BLaER1 treated with 17β-estradiol and CSF1 and Interleukin-3, amounts not matched to agents 10 nM and 100 nM (cell line): ENCODE data around the gene CELF2.

ENCODE experiments used
- H3K27ac ChIP-seq, 11 experiments: shearing (Covaris generic); formaldehyde crosslinking; 2 replicates each; pipeline ENCODE4 v1.8.1; 2022
- H3K27me3 ChIP-seq, 11 experiments: shearing (Covaris generic); formaldehyde crosslinking; 2 replicates each; pipeline ENCODE4 v1.8.1; 2022
- H3K36me3 ChIP-seq, 11 experiments: shearing (Covaris generic); formaldehyde crosslinking; 2 replicates each; pipeline ENCODE4 v1.8.1; 2022
- H3K4me1 ChIP-seq, 10 experiments: shearing (Covaris generic); formaldehyde crosslinking; 2 replicates each; pipeline ENCODE4 v1.8.1; 2022
- H3K4me2 ChIP-seq, 11 experiments: shearing (Covaris generic); formaldehyde crosslinking; 2 replicates each; pipeline ENCODE4 v1.8.1; 2022
- H3K4me3 ChIP-seq, 10 experiments: shearing (Covaris generic); formaldehyde crosslinking; 2 replicates each; pipeline ENCODE4 v1.8.1; 2022
- H3K9ac ChIP-seq, 11 experiments: shearing (Covaris generic); formaldehyde crosslinking; 2 replicates each; pipeline ENCODE4 v1.8.1; 2022
- H3K9me3 ChIP-seq, 11 experiments: shearing (Covaris generic); formaldehyde crosslinking; replicated peaks in 1 of 11; 2 replicates each; pipeline ENCODE4 v1.8.1; 2022
- H4K20me1 ChIP-seq, 11 experiments: shearing (Covaris generic); formaldehyde crosslinking; 2 replicates each; pipeline ENCODE4 v1.8.1; 2022
- Cebpa-rat ChIP-seq, 11 experiments: shearing (Covaris generic); IDR thresholded peaks; 2 replicates each; pipeline ENCODE4 v1.8.1; 2022

Gene CELF2

DNA sequence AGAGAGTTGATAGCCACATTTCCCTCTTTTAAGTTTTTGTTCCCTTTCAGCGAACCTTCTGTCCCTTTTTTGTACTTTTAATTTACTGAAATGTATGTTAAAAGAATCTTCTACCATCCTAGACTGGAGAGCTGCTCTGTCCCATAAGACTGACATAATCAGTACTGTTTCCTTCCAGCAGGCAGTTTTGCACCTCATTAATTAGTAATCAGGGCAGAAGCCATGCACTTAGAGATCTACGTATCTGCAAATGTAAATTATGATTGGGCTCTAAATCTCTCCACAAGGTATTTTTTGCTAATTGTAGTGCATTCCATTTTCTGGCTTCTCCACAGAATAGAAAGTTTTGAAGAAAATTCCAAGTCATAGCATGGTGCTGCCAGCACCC lies 232.1 kb downstream of the CELF2 start:
- no peaks in the 10 kb centered on the region for H3K27me3 ChIP-seq
- H3K9me3 ChIP-seq: no peaks in the 10 kb centered on the region
- H3K27ac ChIP-seq: peak overlapping the region in 3 of 11 experiments; percentile 5 to 37 (median 16); a peak in 3 of 22 replicates
- peaks cover 61 to 100% (median 100%) of the 10 kb centered on the region in 11 experiments for H4K20me1 ChIP-seq
- peak overlapping the region; percentile 53 to 97 (median 90) for H3K4me2 ChIP-seq
- no peak overlapping the region for H3K4me3 ChIP-seq
- peak overlapping the region in 4 of 11 experiments; percentile 15 to 45 (median 38); a peak in 5 of 22 replicates for H3K9ac ChIP-seq
- no peak for TF ChIP-seq Cebpa-rat (IDR thresholded peaks at IDR 0.05)
- peaks cover 58 to 96% (median 83%) of the 10 kb centered on the region in 11 experiments; a peak in 21 of 22 replicates for H3K36me3 ChIP-seq
- peaks cover 97 to 100% (median 100%) of the 10 kb centered on the region in 10 experiments for H3K4me1 ChIP-seq

GRCh38 chr10:11250304-11250703 lies 232.6 kb downstream of the CELF2 start:
- Histone ChIP-seq H3K9ac (peak overlapping the region in 4 of 11 experiments; percentile 15 to 45 (median 33); a peak in 4 of 22 replicates), H3K4me1 (peaks cover 97 to 100% (median 100%) of the 10 kb centered on the region in 10 experiments), H3K4me3 (no peak overlapping the region), H3K27me3 (no peaks in the 10 kb centered on the region), H3K9me3 (no peaks in the 10 kb centered on the region), H4K20me1 (peaks cover 61 to 100% (median 100%) of the 10 kb centered on the region in 11 experiments), H3K4me2 (peak overlapping the region; percentile 53 to 97 (median 90); a peak in 21 of 22 replicates), H3K27ac (peak overlapping the region in 3 of 11 experiments; percentile 1 to 16 (median 5); a peak in 5 of 22 replicates), H3K36me3 (peaks cover 63 to 100% (median 88%) of the 10 kb centered on the region in 11 experiments; a peak in 21 of 22 replicates)
- no peak for TF ChIP-seq Cebpa-rat (IDR thresholded peaks at IDR 0.05)

GRCh38 chr10:11252887-11253286 lies 235.2 kb downstream of the CELF2 start:
- Histone ChIP-seq H3K4me2 (peak overlapping the region; percentile 54 to 97 (median 89)), H3K4me1 (peaks cover 97 to 100% (median 100%) of the 10 kb centered on the region in 10 experiments), H3K27me3 (no peaks in the 10 kb centered on the region), H3K9me3 (no peaks in the 10 kb centered on the region), H3K4me3 (peak overlapping the region in 2 of 10 experiments; percentile 1 to 6; a peak in 2 of 20 replicates), H3K27ac (peak overlapping the region in 7 of 11 experiments; percentile 0 to 60 (median 27); a peak in 9 of 22 replicates), H3K9ac (peak overlapping the region in 5 of 11 experiments; percentile 7 to 62 (median 13); a peak in 8 of 22 replicates), H3K36me3 (peaks cover 67 to 100% (median 90%) of the 10 kb centered on the region in 11 experiments), H4K20me1 (peaks cover 55 to 100% (median 100%) of the 10 kb centered on the region in 11 experiments)
- TF ChIP-seq Cebpa-rat (IDR thresholded peaks at IDR 0.05): no peak

- H3K9ac ChIP-seq: peak overlapping the region in 4 of 11 experiments; percentile 7 to 62 (median 26); a peak in 7 of 22 replicates
- H3K4me1 ChIP-seq: peaks cover 97 to 100% (median 100%) of the 10 kb centered on the region in 10 experiments
- H3K4me3 ChIP-seq: peak overlapping the region in 1 of 10 experiments; percentile 1; a peak in 1 of 20 replicates
- peak overlapping the region in 7 of 11 experiments; percentile 0 to 60 (median 27); a peak in 8 of 22 replicates for H3K27ac ChIP-seq
- peak overlapping the region; percentile 54 to 97 (median 89) for H3K4me2 ChIP-seq
- no peak for TF ChIP-seq Cebpa-rat (IDR thresholded peaks at IDR 0.05)
- no peaks in the 10 kb centered on the region for H3K9me3 ChIP-seq
- H4K20me1 ChIP-seq: peaks cover 51 to 100% (median 100%) of the 10 kb centered on the region in 11 experiments
- peaks cover 67 to 100% (median 90%) of the 10 kb centered on the region in 11 experiments for H3K36me3 ChIP-seq
- H3K27me3 ChIP-seq: no peaks in the 10 kb centered on the region
These were observed 235.8 kb downstream of the CELF2 start for GRCh38 chr10:11253385-11254002.

DNA sequence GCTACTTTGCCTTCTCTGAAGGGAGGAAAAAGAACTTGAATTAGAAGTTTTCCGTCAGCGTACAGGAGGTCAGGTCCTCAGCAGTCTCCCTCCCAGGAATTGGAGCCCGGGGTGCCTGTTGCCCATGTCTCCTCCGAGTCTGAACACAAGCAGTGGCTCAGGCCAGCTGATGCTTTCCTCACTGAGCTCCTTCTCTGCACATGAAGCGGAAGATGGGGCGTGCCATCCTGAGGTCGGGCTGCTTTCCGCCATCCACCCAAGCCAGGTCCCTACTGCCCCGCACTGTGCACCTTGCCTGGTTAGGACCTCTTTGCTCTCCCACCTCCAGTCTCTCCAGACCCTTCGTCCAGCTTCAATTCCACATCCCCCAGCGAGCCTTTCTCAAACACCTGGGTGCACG lies 237.5 kb downstream of the CELF2 start:
- Histone ChIP-seq H3K4me2 (peak overlapping the region; percentile 73 to 97 (median 89)), H3K4me1 (peaks cover 90 to 98% (median 94%) of the 10 kb centered on the region in 10 experiments), H3K27me3 (no peaks in the 10 kb centered on the region), H4K20me1 (peaks cover 39 to 100% (median 100%) of the 10 kb centered on the region in 11 experiments), H3K4me3 (no peak overlapping the region), H3K36me3 (peaks cover 68 to 100% (median 90%) of the 10 kb centered on the region in 11 experiments), H3K9ac (peak overlapping the region in 4 of 11 experiments; percentile 9 to 31 (median 25); a peak in 3 of 22 replicates), H3K27ac (peak overlapping the region in 8 of 11 experiments; percentile 42 to 62 (median 58); a peak in 10 of 22 replicates), H3K9me3 (no peaks in the 10 kb centered on the region)
- no peak for TF ChIP-seq Cebpa-rat (IDR thresholded peaks at IDR 0.05)

GRCh38 chr10:11255796-11256444 lies 238.2 kb downstream of the CELF2 start:
- Histone ChIP-seq H3K4me2 (peak overlapping the region; percentile 73 to 97 (median 89)), H3K9me3 (no peaks in the 10 kb centered on the region), H3K27ac (peak overlapping the region in 10 of 11 experiments; percentile 12 to 62 (median 50); a peak in 17 of 22 replicates), H3K9ac (peak overlapping the region in 6 of 11 experiments; percentile 6 to 31 (median 20); a peak in 8 of 22 replicates), H3K4me1 (peaks cover 83 to 93% (median 87%) of the 10 kb centered on the region in 10 experiments), H3K27me3 (no peaks in the 10 kb centered on the region), H3K36me3 (peaks cover 68 to 100% (median 90%) of the 10 kb centered on the region in 11 experiments), H3K4me3 (no peak overlapping the region), H4K20me1 (peaks cover 39 to 100% (median 100%) of the 10 kb centered on the region in 11 experiments)
- TF ChIP-seq Cebpa-rat (IDR thresholded peaks at IDR 0.05): no peak

- TF ChIP-seq Cebpa-rat (IDR thresholded peaks at IDR 0.05): no peak
- Histone ChIP-seq H3K4me3 (no peak overlapping the region), H3K27ac (peak overlapping the region in 6 of 11 experiments; percentile 17 to 62 (median 47); a peak in 10 of 22 replicates), H3K36me3 (peaks cover 68 to 100% (median 90%) of the 10 kb centered on the region in 11 experiments), H3K9me3 (no peaks in the 10 kb centered on the region), H3K4me1 (peaks cover 73 to 85% (median 77%) of the 10 kb centered on the region in 10 experiments), H3K4me2 (peak overlapping the region; percentile 68 to 97 (median 87)), H3K27me3 (no peaks in the 10 kb centered on the region), H4K20me1 (peaks cover 31 to 100% (median 100%) of the 10 kb centered on the region in 11 experiments), H3K9ac (peak overlapping the region in 4 of 11 experiments; percentile 5 to 42 (median 30); a peak in 4 of 22 replicates)
These were observed 239.2 kb downstream of the CELF2 start for GRCh38 chr10:11256896-11257295.

DNA sequence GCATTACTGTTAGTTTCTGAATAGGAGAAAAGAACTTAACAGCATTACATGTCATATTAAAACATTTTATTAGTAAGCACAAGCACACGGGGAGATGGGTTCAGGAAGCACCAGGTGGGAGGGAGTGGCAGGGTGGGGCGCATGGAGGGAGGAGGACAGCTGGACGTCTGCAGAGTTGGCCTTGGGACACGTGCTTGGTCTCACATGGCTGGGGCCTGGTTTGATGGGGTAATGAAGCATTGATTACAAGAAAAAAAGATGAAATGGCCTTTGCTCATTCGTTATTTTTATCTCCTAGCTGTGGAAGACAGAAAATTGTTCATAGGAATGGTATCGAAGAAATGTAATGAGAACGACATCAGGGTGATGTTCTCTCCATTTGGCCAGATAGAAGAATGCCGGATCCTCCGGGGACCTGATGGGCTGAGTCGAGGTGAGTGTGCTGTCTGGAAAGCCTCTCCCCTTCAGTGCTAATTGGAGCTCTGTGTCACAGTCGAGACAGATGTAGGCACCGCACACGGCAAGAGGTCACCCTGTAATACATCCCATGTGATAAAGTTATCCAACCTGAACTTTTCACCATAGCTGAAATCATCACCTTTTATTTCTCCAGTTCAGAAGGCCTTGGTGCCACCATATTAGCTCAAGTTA lies 239.9 kb downstream of the CELF2 start:
- H3K9me3 ChIP-seq: no peaks in the 10 kb centered on the region
- no peaks in the 10 kb centered on the region for H3K27me3 ChIP-seq
- H3K27ac ChIP-seq: peak overlapping the region in 9 of 11 experiments; percentile 2 to 64 (median 40); a peak in 9 of 22 replicates
- peaks cover 66 to 79% (median 70%) of the 10 kb centered on the region in 10 experiments for H3K4me1 ChIP-seq
- peak overlapping the region in 1 of 10 experiments; percentile 23; a peak in 1 of 20 replicates for H3K4me3 ChIP-seq
- H3K9ac ChIP-seq: peak overlapping the region in 2 of 11 experiments; percentile 19 to 29; a peak in 1 of 22 replicates
- H3K36me3 ChIP-seq: peaks cover 68 to 100% (median 90%) of the 10 kb centered on the region in 11 experiments
- no peak for TF ChIP-seq Cebpa-rat (IDR thresholded peaks at IDR 0.05)
- H3K4me2 ChIP-seq: peak overlapping the region; percentile 68 to 97 (median 87)
- peaks cover 27 to 100% (median 100%) of the 10 kb centered on the region in 11 experiments for H4K20me1 ChIP-seq
